HG03520 (cell line): ENCODE measurements around the gene PDLIM7.

Experiments used
- ATAC-seq: cut with Tn5 transposase; IDR thresholded peaks from one replicate; pipeline ENCODE4 v1.9.1; 2021; ENCODE audit warnings: mild to moderate bottlenecking, moderate library complexity; ENCODE audit not compliant: unreplicated experiment

The PDLIM7 gene

GRCh38 chr5:177508221-177508611 is 10.8 kb upstream of the PDLIM7 start:
- no peak for ATAC-seq

GRCh38 chr5:177507596-177508220 is 10.3 kb upstream of the PDLIM7 start:
- no peak for ATAC-seq

GRCh38 chr5:177507165-177507564 is 9.8 kb upstream of the PDLIM7 start:
- no peak for ATAC-seq

GRCh38 chr5:177505075-177505474 is 7.7 kb upstream of the PDLIM7 start:
- ATAC-seq = no peak

DNA sequence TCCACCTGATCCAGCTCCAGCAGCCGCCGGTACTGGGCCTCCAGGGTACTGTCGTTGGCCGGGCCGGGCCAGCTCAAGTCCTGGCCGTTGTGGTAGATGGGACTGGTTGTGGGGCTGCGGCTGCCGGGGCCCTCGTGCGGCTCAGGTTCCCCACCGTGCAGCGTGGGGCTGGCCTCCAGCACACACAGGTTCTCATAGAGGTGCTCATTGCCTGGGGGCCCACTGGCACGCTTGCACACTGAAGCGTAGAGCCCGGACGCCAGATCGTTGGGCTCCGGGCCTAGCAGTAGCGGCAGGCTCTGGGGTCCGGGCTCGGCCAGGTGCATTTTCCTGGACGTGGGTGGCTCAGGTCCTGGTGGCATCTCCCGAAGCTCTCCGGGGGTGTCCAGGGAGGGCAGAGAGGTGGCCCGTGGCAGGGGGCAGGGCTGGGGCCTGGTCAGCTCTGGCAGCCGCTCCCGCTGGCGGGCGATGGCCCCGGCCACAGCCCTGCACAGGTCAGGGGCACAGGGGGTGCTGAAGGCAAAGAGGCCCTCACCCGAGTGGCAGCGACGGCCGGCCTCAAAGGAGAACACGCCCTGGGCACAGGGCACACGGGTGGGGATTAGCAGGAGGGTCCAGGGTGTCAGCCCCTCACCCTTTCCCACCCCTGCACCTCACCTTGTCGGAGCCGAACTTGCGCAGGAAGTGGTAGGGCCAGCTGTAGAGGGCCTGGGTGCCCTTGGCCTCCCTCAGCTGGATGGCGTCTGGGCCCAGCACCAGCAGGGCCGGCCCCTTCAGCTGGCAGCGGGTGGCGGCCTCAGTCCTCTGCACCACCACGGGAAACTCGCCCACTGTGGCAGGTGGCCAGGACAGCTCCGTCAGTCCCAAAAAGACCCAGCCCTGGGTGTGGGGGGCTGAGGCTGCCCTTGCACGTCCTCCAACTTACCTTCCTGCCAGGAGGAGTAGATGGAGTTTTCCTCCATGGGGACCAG is 7.0 kb upstream of the PDLIM7 start:
- no peak for ATAC-seq

- no peak for ATAC-seq
These were observed 6.1 kb upstream of the PDLIM7 start for GRCh38 chr5:177503351-177504085.

DNA sequence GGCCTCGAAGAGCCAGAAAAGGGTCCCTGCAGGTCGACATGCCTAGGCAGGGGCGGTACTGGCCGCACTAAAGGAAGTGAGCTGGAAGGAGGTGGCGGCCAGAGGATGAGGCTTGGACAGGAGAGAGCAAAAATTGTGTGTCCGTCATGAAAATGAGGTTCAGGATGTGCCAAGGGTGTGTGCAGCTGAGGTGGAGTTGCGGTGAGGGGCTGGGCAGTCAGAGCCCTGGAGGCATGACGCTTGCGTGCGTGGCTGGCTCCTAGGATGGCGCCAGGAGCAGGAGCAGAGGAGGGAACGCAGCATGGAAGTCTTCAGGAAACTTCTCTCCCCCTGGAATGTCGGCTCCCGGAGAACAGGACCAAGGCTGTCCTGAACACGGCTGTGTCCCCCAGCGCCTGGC is 5.5 kb upstream of the PDLIM7 start:
- no peak for ATAC-seq

DNA sequence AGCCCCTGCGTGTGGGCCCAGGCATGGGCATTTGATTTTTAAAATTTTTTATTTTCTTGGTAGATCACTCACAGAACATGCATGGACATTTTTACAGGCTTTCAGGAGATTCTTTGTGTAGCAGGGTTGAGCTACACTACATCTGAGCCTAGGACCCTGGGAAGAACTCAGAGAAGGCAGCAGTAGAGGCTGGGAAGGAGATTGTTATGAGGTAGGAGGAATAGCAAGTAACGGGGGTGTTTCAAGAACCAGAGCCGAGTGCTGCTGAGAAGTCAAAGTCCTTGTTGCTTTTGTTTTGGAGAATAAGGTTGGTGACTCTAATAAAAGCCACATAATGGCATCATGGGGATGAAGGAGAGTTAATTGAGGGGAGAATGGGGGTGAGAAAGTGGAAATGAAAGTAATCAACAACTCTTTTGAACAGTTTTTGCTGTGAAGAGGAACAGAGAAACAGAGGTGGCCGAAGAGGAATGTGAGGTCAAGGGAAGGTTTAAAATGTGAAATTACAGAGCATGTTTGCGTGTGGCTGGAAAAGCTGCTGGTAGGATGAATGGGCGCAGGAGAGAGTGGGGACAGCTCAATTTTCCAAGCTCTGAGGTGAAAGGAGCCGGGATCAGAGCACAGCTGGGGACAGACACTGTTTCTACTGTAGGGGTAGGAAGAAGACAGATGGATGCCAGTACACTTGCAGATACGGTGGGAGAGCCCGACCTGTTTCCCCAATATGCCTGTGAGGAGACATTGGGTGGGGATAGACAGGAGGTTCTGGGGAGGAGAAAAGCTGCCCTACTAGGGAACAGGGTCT is 4.7 kb upstream of the PDLIM7 start:
- ATAC-seq = no peak

DNA sequence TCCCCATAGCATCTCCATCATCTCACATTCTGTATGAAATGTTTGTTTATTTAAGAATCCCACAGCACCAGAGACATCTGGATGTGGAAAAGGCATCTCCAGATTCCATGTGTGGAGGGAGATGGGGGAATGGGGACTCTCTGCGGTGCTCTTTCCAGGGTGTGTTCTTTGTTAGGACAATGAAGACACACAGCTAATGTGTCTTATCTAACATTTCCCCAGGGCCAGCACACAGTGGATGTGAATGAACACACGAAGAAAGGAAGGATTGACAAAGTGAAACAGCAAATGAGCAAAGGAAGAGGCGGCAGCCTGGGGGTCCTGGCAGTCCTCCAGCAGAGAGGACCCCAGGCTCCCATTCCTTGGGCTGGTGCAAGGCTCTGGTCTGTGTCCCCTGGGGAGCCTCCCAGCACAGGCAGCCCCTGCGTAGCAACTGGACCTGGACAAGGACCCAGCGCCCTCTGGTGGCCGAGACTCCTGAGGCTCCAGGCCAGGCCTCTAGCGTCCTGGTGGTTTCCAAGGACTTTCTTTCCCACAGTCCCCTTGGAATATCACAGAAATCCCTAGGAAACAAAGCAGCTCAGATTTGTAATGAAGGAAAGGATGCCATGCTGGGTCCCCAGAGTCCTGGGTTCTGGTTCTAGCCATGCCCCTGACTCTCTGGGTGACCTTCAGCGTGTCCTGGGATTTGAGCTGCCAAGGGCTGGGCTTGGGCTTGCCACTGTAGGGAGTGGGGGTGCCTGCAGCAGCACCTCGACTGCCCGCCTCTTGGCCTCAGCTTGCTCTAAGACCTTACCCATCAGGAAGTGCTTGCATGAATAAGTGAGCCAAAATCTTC is 3.5 kb upstream of the PDLIM7 start:
- no peak for ATAC-seq

GRCh38 chr5:177499842-177500241 is 2.4 kb upstream of the PDLIM7 start:
- ATAC-seq = no peak

DNA sequence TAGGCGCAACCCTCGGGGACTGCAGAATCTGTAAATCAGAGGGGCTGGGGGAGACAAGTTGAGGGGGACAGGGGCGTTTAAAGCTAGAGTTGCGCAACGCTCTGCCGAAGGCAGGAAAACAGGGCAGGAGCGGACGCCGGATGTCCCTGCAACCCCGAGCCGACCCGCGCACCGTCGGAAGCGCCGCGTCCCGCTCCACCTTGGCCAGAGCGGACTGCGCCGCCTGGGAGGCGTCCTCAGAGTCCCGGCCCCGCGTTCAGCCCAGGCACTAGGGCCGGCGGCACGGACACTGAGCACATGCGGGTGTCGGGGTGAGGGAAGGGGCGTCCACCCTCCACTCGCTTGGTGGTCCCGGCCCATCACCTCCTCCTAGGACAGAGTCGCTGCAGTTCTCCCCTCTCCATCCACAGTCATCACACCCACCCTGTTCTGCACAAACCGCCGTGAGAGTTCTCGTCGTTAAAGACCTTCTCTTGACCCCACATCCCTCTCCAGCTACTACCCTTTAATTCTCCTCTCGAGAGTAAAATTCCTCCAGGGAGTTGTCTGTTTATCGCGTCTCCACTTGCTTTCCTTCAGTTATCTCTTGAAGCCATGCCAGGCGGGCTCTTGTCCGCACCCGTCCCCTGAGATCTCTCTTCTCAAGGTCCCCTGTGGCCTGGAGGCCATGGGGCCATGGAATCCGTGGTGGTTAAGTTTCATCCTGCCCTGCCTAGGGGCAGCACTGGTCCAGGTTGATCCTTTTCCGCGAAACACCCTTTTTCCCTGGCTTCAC is 796 bp upstream of the PDLIM7 start:
- ATAC-seq = no peak

DNA sequence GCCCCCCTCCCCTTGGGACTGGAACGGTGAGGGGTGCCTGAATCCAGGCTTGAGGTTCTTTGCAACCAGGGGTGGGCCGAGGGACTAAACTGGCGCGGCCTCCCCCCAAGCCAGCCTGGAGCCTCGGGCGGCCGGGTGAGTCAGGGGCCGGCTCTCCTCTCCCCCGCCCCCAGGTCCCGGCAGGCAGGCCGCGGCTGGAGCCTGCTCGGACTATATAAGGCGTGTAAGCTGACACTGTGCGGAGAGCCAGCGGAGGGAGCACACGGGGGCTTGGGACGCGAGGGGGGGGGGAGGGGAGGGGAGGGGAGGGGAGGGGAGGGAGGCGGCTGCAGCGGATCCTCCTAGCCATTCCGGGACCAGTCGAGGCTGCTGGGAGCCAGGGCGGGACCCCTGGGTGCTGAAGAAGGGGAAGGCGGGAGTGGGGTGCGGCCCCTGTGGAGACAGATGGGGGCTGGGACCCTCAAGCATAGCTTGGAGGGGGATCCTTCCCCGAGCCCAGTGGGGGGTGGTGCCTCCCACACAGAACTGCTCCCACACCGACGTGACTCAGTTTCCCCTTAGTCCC is 595 bp downstream of the PDLIM7 start:
- no peak for ATAC-seq

DNA sequence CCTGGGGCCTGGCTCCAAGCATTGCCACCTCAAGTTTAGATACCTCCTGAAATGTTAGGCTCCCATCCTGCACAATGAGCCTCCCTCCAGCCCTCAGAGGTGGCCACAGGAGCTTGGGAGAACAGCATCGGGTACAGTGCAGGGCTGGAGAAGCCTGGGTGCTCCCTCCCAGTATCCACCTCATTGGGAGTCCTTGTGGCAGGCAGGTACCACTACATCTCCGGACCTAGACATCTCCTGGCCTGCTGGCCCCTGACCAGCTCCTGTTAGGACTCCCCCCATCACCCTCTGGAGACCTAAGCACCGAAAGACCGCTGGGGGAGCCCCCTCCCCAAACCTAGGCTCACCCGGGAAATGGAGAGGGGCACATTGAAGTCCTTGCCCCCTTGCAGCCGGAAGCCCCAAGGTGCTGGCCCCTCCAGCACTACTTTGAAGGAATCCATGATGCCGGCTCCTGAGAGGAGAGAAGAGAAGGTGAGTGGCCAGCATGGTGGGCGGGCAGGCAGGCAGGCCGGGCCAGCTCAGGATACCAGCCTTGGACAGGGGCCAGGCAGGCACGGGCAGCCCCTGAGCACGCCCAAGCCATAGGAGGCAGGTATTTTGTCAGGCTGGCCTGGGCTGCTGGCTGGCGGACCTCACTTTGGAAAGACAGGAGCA is 1.2 kb downstream of the PDLIM7 start:
- no peak for ATAC-seq

DNA sequence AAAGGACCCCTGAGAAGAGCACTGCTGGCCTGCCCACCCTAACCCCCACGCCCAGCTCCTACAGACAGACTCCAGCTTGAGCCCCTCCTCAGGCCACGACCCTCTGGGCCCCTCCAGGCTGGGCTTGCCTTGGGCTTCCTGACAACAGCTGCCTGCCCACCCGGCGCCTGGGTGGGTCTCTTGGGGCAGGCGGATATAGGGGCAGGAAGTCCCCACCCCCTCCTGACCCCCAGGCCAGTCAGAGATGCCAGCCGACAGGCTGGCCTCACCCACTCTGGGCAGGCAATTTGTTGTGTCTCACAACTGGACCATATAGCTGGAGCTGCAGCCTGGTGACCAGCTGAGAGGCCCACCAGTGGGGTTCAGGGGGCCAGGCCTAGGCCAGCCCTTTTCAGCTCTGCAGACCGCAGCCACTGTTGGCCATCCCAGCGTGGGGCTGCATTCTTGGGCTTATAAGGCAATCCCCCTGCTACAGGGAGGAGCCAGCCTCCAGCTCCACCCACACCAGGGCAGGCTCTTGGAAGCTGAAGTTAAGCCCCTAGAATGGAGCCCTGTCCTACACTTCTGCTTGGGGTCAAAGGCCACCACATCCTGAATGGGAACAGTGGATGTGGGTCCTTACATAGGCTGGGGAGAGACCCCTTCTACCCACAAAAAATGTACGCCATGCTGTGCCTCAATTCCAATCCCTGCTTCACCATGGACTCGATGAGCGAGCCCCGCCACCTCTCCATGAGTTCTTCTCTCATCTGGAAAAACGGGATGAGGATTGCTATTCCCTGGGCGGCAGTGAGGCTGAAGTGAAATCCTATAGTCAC is 2.0 kb downstream of the PDLIM7 start:
- ATAC-seq = no peak

GRCh38 chr5:177494346-177495195 is 2.8 kb downstream of the PDLIM7 start:
- ATAC-seq = no peak

DNA sequence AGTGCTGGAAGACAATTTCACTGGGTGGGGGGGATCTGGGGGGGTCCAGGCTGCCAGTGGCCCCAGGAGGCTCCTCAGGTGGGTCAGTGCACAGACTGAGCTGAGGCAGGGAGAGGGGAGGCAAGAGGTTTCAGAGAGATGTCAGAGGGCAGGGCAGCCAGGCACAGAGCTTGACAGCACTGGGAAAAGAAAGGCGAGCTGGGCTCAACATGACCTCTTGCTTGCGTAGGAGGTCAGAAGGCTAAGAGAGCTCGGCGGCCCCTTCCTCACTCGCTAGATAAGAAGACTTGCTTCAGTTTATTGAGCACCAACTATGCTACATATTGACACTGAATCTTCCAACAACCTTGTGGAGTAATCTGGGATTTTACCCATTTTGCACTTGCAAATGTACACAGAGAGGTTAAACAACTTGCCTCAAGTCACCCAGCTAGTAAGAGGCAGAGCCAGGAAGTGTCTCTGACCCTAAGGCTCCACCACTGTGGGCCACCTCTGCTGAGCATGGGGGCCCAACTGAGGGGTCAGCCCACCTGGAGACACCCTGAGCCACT is 3.5 kb downstream of the PDLIM7 start:
- ATAC-seq = no peak
